Neutrophil (primary cell): Measurements from ENCODE around the gene DRAP1.
A peak's percentile ranks its signal among the peaks of the same experiment; 100 is the strongest.

Experiments
- H3K27ac ChIP-seq: fragments of 200-600 bp; sonication (generic); 2 replicates; pipeline ENCODE4 v1.5.1; 2016; ENCODE audit warnings: mild to moderate bottlenecking, moderate library complexity
- H3K27me3 ChIP-seq: fragments of 200-600 bp; sonication (generic); 2 replicates; pipeline ENCODE4 v1.6.0; 2016; ENCODE audit warnings: mild to moderate bottlenecking
- H3K36me3 ChIP-seq: fragments of 200-600 bp; sonication (generic); 2 replicates; pipeline ENCODE4 v1.5.1; 2017
- H3K4me1 ChIP-seq, 2 experiments: fragments of 200-600 bp in 1 of 2; sonication (generic) in 1 of 2; 1 replicate in 1 of 2; 2 replicates in 1 of 2; pipeline versions ENCODE4 v1.5.1 to v1.6.1; 2013 to 2016; ENCODE audit warnings: low read depth in 1 of 2, low read length in 1 of 2, mild to moderate bottlenecking in 1 of 2, moderate library complexity in 1 of 2; ENCODE audit not compliant: control insufficient read depth in 1 of 2, insufficient read depth in 1 of 2
- H3K4me3 ChIP-seq, 2 experiments: fragments of 200-600 bp in 1 of 2; sonication (generic) in 1 of 2; 1 replicate in 1 of 2; 2 replicates in 1 of 2; pipeline ENCODE4 v1.5.1; 2013 to 2016; ENCODE audit warnings: low read depth in 1 of 2, low read length in 1 of 2, mild to moderate bottlenecking in 1 of 2, moderate library complexity in 1 of 2
- H3K9me3 ChIP-seq: fragments of 200-600 bp; sonication (generic); 2 replicates; pipeline ENCODE4 v1.5.1; 2016
- TF ChIP-seq, protein P1 (sequence below): fragments of 200-600 bp; sonication (generic); IDR thresholded peaks from 2 replicates; pipeline ENCODE4 v1.5.1; 2016; ENCODE audit warnings: antibody characterized with exemption

The DRAP1 gene

DNA sequence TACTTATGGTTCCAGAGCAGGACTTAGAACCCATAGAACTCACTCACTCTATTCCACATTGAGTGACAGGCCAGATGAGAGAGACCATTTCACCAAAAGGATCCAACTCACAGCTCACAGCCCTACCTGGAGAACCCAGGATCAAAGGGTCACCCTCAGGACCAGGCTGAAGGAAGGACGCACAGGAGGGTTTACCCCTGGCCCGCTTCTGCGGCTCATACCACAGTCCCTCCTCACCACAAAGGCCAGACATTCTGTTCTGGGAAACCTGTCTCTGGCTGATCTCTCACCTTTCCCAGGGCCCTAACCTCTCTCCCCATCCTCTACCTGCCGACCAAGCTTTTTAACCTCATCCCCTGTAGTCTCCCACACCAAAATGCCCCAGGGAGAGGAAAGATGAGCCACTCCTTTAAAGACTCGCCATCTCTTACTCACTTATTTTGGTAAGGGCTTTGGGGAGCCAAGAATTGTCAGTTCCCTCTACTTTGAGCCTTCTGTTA lies 23.7 kb upstream of the DRAP1 start:
- Histone ChIP-seq H3K4me3 (no peak overlapping the region), H3K36me3 (no peaks in the 10 kb centered on the region), H3K27me3 (peaks cover 21% of the 10 kb centered on the region), H3K27ac (no peak overlapping the region), H3K4me1 (peaks cover 61 to 62% of the 10 kb centered on the region in 2 experiments), H3K9me3 (no peaks in the 10 kb centered on the region)
- TF ChIP-seq, protein P1, sequence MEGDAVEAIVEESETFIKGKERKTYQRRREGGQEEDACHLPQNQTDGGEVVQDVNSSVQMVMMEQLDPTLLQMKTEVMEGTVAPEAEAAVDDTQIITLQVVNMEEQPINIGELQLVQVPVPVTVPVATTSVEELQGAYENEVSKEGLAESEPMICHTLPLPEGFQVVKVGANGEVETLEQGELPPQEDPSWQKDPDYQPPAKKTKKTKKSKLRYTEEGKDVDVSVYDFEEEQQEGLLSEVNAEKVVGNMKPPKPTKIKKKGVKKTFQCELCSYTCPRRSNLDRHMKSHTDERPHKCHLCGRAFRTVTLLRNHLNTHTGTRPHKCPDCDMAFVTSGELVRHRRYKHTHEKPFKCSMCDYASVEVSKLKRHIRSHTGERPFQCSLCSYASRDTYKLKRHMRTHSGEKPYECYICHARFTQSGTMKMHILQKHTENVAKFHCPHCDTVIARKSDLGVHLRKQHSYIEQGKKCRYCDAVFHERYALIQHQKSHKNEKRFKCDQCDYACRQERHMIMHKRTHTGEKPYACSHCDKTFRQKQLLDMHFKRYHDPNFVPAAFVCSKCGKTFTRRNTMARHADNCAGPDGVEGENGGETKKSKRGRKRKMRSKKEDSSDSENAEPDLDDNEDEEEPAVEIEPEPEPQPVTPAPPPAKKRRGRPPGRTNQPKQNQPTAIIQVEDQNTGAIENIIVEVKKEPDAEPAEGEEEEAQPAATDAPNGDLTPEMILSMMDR = no peak

DNA sequence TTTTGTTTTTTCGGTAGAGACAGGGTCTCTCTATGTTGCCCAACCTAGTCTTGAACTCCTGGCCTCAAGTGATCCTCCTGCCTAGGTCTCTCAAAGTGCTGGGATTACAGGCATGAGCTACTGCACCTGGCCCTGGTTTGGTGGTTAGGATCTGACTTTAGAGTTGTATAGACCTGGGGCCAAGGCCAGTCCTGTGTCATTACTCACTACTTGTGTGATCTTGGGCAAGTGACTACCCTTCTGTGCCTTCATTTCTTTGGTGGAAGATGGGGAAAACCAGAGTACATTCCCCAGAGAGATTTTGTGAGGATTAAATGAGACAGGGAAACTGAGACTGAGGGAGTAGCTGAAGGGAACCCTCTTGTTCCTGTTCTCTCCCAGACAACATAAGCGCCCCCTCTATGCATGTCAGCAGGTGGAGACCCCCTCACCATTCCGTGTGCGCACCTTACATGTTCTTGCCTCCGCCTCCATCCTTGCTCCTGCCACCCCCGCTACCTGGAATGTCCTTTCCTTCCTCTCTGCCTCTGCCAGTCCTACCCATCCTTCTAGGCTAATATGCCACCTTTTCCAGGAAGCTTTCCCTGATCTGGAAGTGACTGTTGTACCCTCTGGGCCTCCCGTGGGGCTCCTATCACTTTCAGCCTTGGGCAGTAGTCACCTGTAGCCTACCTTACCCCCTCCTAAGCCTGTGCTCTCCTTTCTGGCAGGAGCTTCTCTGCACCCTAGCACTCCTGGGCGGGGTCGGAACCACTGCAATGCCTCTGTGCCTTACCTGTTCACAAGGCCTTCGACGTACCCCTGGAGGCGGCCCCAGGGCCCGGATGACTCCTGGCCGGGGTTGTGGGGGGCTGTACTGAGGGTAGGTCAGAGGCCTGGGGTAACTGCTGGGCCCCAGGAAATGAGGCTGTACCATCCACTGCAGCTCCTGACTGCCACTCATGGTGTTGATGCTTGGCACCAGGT lies 22.9 kb upstream of the DRAP1 start:
- H3K36me3 ChIP-seq = no peaks in the 10 kb centered on the region
- no peak overlapping the region for H3K27ac ChIP-seq

DNA sequence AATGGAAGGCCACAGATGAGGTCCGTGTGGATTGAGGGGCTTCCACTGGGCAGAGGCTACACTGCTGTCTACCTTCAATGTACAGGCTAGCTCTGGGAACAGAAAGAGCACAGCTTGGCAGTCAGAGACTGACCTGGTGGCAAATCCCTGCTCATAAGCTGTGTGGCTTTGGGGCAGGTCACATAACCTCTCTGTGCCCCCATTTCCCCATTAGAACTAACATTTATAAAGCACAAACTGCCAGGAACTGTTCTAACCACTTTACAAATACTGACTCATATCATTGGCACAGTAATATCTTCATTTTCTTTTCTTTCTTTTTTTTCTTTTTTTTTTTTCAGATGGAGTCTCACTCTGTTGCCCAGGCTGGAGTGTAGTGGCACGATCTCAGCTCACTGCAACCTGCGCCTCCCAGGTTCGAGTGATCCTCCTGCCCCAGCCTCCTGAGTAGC lies 22.2 kb upstream of the DRAP1 start:
- Histone ChIP-seq H3K27ac (no peak overlapping the region), H3K36me3 (no peaks in the 10 kb centered on the region), H3K9me3 (no peaks in the 10 kb centered on the region), H3K27me3 (peaks cover 21% of the 10 kb centered on the region), H3K4me1 (peaks cover 49 to 52% of the 10 kb centered on the region in 2 experiments), H3K4me3 (no peak overlapping the region)
- TF ChIP-seq, protein P1 = no peak

More for the DNA sequence above, 22.9 kb upstream of the DRAP1 start:
- H3K4me1 ChIP-seq = peaks cover 56 to 59% of the 10 kb centered on the region in 2 experiments
- TF ChIP-seq, protein P1 = no peak
- no peak overlapping the region for H3K4me3 ChIP-seq
- no peaks in the 10 kb centered on the region for H3K9me3 ChIP-seq
- H3K27me3 ChIP-seq = peaks cover 21% of the 10 kb centered on the region

DNA sequence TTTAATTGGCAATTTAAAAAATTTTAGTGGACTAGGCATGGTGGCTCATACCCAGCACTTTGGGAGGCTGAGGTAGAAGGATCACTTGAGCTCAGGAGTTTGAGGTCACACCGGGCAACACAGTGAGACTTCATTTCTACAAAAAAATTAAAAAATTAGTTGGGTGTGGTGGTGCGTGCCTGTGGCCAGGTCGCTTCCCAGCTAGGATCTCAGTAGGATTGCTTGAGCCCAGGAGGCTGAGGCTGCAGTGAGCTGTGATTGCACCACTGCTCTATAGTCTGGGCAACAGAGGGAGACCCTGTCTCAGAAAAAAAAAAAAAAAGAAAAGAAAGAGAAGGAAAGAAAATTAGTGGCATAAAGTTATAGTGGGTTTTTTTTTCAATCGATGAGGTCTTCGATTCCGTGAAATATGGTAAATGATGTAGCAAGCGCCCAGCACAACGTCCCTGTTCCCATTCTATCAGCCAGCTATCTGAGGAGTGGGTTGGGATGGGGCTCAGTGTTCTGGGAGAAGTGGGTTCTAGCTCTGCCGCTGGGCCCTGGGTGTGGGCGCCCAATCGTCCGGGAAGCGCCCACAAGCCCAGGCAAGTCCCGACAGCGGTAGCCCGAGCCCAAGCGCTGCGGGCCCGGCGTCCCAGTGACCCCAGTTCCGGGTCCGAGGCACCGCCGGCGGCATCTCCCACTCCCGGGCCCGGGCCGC lies 20.4 kb upstream of the DRAP1 start:
- Histone ChIP-seq H3K27ac (peak overlapping the region; percentile 72), H3K4me3 (peak overlapping the region; percentile 65 to 75), H3K4me1 (peaks cover 31 to 34% of the 10 kb centered on the region in 2 experiments), H3K36me3 (no peaks in the 10 kb centered on the region), H3K27me3 (peaks cover 21% of the 10 kb centered on the region), H3K9me3 (no peaks in the 10 kb centered on the region)
- TF ChIP-seq, protein P1 = no peak

DNA sequence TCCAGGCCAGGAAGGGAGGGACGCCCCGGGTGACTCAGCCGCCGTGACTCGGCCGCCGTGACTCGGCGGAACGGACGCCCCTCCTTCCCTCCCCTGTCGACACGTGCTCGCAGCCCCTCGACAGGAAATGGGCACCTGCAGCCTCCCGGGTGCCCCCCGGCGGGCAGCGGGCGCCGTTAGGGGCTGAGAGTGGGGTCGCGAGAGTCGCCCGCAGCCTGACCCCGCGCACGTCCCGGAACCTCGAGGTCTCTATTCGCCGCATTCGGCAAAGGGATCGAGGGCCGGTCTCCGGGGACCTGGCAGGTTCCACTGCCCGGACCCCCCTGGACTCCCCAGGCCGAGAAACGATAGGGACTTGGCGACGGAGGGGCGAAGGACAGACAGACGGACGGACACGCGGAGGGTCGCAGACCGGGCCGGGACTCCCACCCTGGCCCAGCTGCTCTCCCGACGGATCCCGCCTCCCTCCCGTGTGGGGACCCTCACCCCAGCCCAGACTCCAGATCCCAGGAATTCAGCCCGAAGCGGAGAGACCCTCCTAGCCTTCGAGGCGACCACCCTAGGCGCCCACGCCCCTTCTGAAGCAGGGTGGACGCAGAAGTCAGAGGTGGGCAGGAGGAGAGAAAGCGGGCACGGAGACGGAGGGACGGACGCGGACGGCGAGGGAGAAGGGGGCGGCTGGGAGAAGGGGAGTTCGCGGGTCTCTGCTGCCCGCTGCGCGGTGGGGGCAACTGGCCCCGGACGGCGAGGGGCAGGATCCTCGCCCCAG lies 19.7 kb upstream of the DRAP1 start:
- TF ChIP-seq, protein P1 = no peak
- Histone ChIP-seq H3K9me3 (no peaks in the 10 kb centered on the region), H3K4me1 (peaks cover 24 to 27% of the 10 kb centered on the region in 2 experiments), H3K27me3 (peaks cover 21% of the 10 kb centered on the region), H3K36me3 (no peaks in the 10 kb centered on the region), H3K4me3 (peak overlapping the region; percentile 65 to 75), H3K27ac (peak overlapping the region; percentile 72)
